GM18505 (cell line): ENCODE data around the gene POC1A.
A peak's percentile ranks its signal among the peaks of the same experiment; 100 is the strongest.

Source experiments
- ATAC-seq: cut with Tn5 transposase; IDR thresholded peaks from one replicate; pipeline ENCODE4 v1.9.1; 2021; ENCODE audit not compliant: unreplicated experiment
- POLR2A ChIP-seq: IDR thresholded peaks from 4 replicates; pipeline ENCODE4 v1.6.1; 2011; ENCODE audit warnings: borderline replicate concordance; ENCODE audit not compliant: insufficient read depth, insufficient read length; ENCODE audit errors: extremely low read depth

Gene POC1A

GRCh38 chr3:52154135-52155094 lies at the start of gene POC1A:
POC1A (minus strand) TSS chr3:52154423; CDS start chr3:52154372, 51 bp downstream.
- peak; percentile 73 for ATAC-seq
- TF ChIP-seq POLR2A: peak; percentile 71

- no peak for TF ChIP-seq POLR2A
- ATAC-seq: no peak
Measured at GRCh38 chr3:52203701-52204100, 49.5 kb upstream of the POC1A start.

- ATAC-seq: no peak
- TF ChIP-seq POLR2A: no peak
Measured at GRCh38 chr3:52202384-52203077, 48.3 kb upstream of the POC1A start.

- no peak for ATAC-seq
- no peak for TF ChIP-seq POLR2A
Measured at GRCh38 chr3:52200981-52201679, 46.9 kb upstream of the POC1A start.

- no peak for ATAC-seq
- TF ChIP-seq POLR2A: no peak
Measured at GRCh38 chr3:52198643-52199608, 44.7 kb upstream of the POC1A start.

GRCh38 chr3:52197842-52198625 lies 43.8 kb upstream of the POC1A start, which contains the start of gene ALAS1:
ALAS1 (plus strand) TSS chr3:52198160; CDS start chr3:52199242, 1,082 bp downstream.
- peak; percentile 99 for TF ChIP-seq POLR2A
- ATAC-seq: peak; percentile 82

GRCh38 chr3:52197499-52197841 lies 43.2 kb upstream of the POC1A start:
- no peak for ATAC-seq
- TF ChIP-seq POLR2A: no peak

- ATAC-seq: no peak
- TF ChIP-seq POLR2A: no peak
Measured at GRCh38 chr3:52196977-52197376, 42.8 kb upstream of the POC1A start.

- TF ChIP-seq POLR2A: no peak
- ATAC-seq: no peak
Measured at GRCh38 chr3:52195823-52196331, 41.7 kb upstream of the POC1A start.

GRCh38 chr3:52195291-52195597 lies 41.0 kb upstream of the POC1A start:
- ATAC-seq: no peak
- TF ChIP-seq POLR2A: no peak

GRCh38 chr3:52194485-52195290 lies 40.5 kb upstream of the POC1A start:
- no peak for TF ChIP-seq POLR2A
- ATAC-seq: no peak
